ENCODE results near the gene FICD.
"Not testable (repeated sequence)": the region's sequence is repeated elsewhere in the genome, so short reads cannot be mapped to it uniquely, and the experiment has no call there.

DNA sequence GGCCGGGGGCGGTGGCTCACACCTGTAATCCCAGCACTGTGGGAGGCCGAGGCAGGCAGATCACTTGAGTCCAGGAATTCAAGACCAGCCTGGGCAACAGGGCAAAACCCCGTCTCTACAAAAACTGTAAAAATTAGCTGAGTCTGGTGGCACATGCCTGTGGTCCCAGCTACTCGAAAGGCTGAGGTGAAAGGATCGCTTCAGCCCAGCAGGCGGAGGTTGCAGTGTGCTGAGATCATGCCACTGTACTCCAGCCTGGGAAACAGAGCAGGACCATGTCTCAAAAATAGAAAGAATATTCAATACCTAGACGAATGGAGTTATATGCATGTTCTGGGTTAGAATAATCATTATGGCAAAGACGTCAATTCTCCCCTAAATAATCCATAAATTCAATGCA is 40.3 kb downstream of the FICD start:
- not testable (repeated sequence) for TF ChIP-seq POLR2AphosphoS5 (IDR thresholded peaks at IDR 0.05)
- TF ChIP-seq, protein P1, sequence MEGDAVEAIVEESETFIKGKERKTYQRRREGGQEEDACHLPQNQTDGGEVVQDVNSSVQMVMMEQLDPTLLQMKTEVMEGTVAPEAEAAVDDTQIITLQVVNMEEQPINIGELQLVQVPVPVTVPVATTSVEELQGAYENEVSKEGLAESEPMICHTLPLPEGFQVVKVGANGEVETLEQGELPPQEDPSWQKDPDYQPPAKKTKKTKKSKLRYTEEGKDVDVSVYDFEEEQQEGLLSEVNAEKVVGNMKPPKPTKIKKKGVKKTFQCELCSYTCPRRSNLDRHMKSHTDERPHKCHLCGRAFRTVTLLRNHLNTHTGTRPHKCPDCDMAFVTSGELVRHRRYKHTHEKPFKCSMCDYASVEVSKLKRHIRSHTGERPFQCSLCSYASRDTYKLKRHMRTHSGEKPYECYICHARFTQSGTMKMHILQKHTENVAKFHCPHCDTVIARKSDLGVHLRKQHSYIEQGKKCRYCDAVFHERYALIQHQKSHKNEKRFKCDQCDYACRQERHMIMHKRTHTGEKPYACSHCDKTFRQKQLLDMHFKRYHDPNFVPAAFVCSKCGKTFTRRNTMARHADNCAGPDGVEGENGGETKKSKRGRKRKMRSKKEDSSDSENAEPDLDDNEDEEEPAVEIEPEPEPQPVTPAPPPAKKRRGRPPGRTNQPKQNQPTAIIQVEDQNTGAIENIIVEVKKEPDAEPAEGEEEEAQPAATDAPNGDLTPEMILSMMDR (IDR thresholded peaks at IDR 0.05), result not testable (repeated sequence)
